HG02642 (cell line): ENCODE data around the gene ATXN7L2.

Experiments used
- ATAC-seq: cut with Tn5 transposase; IDR thresholded peaks from one replicate; pipeline ENCODE4 v1.9.1; 2021; ENCODE audit warnings: mild to moderate bottlenecking; ENCODE audit not compliant: unreplicated experiment, poor library complexity

ATXN7L2 gene

DNA sequence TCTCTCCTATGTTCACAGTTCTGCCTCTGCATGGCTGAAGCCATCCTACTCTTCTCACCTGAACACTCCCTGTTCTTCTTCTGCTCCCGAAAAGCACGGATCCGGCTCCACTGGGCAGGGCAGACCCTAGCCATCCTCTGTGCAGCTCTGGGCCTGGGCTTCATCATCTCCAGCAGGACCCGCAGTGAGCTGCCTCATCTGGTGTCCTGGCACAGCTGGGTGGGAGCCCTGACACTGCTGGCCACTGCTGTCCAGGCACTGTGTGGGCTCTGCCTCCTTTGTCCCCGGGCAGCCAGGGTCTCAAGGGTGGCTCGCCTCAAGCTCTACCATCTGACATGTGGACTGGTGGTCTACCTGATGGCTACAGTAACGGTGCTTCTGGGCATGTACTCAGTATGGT, 12.0 kb downstream of the ATXN7L2 start:
- no peak for ATAC-seq

DNA sequence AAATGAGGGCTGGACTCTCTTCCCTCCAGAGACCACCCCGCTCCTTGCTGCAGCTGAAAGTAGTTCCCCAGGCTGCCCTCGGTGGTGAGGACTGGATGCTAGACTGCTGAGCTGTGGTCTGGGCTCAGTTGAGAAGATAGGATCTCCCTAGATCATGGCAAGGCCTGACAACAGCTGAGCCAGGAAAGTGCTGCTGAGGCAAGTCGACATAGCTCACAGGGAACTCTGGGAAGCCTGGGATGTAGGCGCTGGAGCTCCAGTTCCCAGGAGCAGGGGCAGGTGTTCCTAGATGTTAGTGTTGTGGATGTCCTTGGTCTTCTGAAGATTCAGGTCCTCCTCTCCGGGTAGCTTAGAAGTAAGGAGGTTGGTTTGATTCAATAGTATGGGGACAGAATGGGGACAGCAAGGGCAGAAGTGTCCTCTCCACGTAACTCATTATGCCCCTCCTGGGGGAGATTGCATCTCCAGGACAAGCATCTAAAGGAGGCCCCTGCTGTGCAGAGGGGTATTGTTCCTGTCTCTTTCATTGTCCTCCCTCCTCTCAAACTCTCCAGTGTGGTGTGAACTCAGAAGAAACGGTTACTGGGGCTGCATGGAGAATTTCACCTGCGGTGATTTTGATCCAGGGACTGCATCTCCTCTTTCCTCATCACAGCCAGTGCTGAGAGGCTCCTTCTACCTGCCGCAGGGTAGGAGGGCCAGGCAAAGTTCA, 13.9 kb downstream of the ATXN7L2 start:
- no peak for ATAC-seq

DNA sequence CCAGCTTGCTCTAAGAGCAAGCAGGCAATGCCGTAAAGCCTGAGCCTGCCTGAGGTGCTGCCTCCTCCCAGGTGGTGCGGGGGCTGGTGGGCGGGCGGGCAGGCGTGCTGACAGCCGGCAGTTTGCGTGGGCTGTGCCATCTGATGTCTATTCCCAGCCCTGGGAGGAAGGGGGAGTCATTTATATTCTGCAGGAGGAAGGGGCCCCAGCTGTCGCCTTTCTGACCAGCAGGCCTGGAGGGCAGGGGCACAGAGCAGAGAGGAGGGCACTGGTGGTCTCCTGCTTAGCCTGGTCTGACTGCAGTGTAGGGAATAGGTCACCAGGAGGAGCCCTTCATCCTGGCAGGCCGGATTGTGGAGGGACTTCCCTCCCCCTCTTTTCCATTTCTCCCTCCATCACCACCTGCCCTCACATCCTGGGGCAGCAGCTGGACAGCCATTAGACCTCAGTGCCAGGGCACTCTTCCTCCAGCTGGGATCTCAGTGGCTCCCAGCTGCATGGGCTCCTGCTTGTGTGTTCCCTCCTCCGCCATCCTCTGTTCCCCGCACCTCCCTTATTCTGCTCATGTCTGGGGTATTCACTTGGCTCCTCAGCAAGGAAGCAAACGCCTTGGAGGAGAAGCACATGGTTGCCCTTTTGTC, 14.6 kb downstream of the ATXN7L2 start:
- no peak for ATAC-seq

DNA sequence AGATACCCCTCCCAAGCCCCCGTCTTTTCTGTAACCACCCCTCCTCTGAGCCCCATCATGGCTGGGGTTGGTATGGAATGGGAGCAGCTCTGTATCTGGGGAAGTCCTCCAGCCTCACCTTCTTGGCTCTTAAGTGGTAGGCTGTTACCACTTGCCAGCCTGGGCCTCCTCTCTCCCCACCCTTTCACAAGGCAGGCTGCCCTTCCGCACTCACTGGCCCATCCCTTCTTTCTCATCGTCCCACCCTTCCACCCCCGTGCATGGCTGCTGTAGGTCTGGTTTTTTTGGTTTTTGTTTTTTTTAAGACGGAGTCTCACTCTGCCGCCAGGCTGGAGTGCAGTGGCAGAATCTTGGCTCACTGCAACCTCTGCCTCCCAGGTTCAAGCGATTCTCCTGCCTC, 15.4 kb downstream of the ATXN7L2 start:
- ATAC-seq = no peak

DNA sequence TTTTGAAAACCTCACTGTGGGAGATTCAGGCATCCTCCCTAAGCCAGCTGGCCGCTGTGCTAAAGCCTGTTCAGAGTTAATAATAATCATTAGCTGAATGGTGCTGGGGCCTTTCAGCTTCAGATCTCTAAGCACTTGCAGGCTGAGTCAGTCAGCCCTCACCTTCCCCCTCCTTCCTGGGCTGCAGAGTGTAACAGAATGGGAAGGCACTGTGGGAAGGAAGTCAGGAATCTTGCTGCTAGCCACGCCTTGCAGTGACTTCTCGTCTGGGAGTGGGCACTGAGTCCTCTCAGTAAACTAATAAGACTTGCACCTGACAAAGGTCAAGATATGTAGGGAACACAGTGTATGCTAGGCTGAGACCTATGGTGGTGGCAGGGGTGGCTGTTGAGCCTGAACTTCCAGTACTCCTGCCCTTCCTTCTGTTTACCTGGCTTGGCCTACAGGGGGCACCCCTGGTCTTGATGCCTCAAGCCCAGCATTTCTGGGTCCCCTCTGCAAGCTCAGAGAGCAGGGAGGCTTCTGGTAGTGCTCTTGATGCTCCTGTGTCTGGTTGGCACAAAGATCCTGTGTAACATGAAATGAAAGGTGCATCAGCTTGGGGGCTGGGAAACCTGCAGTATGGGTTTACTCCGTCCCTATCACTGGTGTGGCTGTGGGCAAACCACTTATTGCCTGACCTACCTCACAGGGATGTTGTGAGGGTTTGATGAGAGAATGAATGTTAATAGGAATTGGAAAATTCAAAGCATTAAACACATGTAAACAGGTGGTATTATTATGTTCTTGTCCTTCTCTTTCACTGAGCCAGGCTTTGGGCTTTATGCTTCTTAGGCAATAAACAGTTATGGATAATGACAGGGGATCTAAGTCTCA, 16.2 kb downstream of the ATXN7L2 start:
- ATAC-seq = no peak

DNA sequence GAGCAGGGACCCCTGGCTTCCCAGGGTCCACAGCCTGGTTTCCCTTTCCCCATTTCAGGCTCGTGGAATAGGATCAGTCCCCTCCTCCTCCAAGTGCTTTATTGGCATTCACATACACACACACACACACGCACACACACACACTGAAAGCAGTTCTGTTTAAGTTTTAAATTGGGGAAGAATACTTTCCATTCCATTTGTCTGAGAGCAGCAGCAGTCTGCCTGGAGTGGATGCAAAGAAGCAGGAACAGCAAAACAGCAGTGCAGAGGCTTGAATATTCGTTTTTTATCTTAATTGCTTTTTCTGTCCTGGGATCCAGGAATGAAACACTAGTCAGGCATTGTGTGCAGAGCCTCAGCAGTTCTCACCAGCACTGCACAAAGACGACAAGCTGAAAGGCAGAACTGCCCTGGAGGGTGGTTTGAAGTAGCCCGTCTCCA, 17.3 kb downstream of the ATXN7L2 start:
- ATAC-seq = no peak

DNA sequence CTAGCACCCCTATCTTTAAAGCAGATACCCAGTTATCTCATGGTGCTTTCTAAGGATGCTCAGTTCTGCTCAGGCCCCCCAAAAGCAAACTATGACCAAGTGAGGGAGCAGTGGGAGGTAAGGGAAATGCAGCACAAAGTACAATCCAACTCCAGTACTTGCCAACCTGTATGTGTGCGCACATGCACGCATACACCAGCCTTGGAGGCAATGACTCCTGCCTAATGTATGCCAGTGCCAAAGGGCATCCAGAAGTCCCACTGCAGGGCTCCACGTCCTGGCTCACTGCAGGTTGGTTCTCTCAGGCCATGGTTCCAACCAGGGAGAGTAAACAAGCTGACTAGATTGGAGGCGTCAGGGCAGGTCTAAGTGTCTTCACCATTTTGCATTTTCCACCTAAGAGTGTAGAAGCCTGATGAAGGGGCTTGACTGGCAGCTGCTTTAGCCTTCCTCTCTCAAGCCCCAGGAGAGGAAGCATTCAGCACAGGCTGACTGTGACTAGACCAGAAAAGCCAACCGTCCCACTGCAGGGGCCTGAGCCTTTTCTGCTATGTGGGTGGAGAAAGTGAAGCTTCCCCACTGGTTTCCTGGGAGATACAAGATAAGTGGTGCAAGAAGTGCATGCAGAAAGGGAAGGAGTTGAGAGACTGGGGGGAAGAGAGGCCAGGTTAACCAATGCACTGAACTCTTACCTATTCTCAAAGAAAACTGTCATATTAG, 18.1 kb downstream of the ATXN7L2 start:
- no peak for ATAC-seq

DNA sequence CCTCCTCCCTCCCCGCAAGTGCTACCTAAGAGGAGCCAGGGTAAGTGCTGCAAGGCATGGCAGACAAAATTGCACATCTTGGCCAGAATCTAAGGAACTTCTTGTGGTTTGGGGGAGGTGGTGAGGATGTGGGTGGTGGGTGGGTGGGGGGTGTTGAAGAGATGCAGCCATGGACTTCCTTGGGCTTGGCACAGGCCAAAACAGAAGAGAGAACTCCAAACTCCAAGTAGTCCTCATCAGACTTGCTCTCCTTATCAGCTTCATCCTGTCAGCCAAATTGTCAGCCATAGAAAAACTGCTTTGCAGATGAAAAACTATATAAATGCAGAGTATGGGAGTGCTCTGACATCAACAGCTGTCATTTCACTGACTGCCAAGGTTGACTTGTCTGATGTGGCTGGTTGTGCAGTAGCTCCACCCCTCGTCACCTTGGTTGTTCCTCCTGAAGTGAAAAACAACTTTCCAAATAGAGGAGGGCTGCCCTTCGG, 18.7 kb downstream of the ATXN7L2 start:
- no peak for ATAC-seq

DNA sequence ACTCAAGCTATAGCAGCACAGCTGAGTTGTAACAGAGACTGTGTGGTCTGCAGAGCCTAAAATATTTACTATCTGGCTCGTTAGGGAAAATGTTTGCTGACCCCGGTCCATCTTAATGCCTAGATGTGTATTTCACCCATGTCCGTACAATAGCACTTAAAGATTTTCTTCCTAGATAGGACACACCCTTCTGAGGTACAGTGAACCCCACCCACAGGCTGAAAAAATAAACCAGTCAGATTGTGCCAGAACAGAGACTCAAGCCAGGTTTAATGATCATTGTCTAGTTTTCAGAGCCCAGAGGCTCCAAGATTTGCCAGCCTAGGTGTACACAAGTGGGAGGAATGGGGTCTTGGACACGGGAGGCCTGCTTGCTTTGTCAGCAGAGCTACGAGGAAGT, 20.2 kb downstream of the ATXN7L2 start:
- ATAC-seq = no peak

DNA sequence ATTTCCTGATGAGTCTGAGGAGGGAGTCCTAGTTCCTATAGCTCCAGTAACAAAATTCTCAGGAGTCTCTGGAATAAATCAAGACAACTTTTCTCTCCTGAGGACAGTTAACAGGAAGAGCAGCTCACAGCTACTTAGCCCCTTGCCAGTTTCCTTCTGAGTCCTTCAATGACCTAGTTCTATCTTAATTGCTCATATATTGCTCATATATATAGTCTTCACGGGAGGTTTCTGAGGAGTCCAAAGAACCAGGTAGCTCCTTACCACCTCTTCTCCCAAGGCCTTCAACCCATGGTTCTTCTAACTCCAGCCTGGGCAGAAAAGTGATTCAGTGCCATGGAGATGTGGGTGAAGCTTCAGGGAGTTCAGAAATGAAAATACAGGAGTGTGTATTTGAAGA, 21.3 kb downstream of the ATXN7L2 start:
- no peak for ATAC-seq

DNA sequence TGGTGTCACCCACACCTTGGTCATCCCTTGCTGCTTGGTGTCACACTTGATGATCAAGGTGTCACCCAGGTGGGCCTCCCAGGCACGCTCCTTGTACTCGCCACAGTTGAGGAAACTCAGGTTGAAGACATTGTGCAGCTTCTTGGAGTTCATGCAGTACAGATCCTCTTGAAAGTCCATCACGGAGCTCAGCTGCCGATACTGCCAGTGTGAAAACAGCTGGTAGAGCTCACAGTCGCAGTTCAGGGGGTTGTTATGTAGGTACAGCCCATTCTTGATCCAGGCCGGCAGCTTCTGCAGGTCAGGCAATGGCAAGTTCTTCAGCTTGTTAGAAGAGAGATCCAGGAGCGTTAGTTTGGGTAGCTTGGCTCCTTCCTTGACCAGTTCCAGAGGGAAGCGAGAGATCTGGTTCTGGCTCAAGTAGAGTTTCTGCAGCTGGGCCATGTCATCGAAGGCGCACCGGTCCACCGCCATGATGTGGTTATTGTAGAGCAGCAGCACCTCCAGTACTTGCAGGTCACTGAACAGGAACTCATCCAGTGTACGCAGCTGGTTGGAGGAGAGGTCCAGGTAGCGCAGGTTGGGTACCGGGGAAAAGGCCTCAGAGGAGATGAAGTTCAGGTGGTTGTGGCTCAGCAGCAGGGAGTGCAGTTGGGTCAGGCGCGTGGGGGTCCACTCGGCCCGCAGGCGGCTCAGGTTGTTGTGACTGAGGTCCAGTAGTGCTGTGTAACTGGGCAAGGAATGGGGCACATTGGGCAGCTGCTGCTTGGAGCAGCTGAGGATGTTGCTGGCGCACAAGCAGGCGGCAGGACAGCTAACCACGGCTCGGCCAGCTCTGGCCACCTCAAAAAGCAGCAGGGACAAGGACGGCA, 24.5 kb downstream of the ATXN7L2 start:
- no peak for ATAC-seq

DNA sequence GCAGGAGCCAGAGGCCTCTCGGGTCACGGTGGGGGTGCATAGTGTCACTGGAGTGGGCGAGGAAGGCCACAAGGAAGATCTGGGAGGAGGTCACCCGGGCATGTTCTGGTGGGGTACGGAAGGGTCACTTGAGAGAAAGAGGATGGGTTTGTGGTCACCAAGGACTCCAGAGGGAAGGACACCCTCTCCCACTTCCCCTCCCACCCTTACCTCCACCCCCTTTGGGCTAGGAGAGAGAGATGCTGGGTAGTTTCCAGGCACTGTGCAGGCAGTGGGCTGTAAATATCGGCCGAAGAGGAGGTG, 25.1 kb downstream of the ATXN7L2 start:
- ATAC-seq = no peak

DNA sequence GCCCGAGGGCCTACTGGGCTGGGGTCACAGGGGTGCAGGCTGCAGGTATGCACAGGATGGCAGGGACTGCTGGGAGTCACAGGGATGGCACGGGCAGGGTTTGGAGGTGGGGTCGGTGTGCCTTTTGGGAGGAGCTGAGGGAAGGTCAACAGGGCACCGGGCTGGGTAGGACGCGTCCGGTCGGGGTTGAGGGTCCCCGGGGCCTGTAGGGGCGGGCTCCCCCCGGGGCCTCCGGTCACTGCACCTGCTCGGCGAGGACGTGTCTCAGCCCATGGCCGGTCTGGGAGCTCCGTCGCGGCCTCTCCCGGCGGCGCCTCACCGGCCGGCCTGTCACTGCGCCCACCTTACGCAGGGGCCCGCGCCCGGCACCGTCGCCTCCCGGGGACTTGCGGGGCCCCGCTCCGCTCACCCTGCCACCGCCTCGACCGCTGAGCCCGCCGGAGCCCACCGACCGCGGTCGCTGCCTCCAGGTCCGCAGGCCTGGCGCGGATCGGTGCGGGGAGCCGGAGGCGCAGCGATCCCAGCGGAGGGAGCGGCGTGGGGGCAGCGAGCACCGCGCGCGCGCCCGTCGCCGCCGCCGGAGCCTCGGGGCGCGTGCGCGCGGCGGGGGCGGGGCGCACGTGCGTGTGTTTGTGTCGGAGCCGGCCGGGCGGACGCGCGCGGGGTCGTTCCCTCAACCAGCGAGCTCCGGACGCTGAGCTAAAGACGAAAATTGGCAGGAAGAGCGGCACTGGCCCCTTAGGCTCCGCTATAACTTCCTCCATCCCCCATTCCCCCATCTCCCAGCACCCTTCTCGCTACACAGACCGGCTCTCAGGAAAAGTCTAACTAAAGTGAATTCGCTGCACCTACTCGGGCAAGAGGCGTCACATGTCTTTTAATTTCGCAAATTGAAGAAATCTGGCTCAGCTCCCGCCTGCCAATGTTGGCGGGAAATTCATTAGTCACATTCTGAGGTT, 25.8 kb downstream of the ATXN7L2 start, which contains the start of gene AMIGO1:
AMIGO1 (minus strand) TSS at position 552 of the 959 bp plus-strand sequence. CDS start 815 bp downstream, outside the sequence.
- ATAC-seq = peak; percentile 59

DNA sequence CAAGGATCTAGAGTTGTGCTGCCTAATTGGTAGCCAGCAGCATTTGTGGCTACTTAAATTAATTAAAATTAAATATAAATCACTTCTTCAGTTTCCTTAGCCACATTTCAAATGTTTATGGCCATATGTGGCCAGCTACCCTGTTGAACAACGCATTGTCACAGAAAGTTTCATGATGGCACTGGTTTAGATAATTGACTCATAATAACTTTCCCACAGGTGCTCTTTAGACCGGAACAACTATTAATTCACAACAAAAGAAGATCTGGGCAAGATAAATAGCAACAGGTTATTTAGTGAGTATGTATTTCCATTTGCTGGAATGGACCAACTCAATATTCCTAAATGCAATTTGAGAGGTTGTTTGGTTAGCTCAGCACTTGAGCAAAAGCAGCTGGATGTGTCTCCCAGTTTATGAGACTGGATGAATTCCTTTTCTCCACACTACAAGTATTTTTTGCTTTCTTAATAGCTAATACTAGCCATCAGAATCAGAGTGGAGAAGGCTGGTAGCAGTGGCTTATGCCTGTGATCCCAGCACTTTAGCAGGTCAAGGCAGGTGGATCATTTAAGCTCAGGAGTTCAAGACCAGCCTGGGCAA, 29.5 kb downstream of the ATXN7L2 start:
- ATAC-seq = no peak

DNA sequence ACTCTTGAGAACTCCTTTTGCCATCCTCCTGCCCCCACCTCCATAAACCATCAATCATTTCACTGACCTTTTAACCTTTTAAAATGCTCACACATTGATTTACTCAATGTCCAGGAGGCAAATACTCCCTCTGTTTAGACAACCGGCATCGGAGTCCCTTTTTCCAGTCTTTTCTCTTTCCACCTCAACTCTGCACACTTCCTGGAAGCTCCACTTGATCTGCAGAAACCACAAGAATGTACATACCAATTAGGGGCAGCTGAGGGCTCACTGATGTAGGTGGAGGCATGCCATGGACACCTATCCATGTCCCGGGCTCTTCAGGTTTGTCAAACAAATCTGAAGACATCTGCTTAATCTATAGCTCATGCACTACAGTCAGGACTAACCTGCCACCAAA, 31.1 kb downstream of the ATXN7L2 start:
- no peak for ATAC-seq

DNA sequence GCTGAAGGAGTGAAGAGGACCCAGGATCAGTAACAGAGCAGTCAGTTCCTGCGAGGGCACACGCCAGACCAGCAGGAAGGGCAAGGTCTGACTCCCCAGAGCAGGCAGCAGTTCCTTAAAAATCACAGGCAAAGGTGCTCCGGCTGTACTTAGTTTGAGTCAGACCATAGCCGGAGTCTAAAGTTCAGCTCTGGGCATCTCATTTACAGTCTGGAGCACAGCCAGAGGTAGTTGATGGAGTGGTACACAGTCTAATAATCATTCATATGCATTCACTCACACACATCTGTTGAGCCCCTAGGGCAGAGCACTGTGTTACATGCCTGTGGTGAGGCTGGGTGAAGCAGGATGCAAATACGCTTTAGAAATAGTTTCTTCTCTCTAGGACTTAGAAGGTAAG, 33.2 kb downstream of the ATXN7L2 start:
- no peak for ATAC-seq

DNA sequence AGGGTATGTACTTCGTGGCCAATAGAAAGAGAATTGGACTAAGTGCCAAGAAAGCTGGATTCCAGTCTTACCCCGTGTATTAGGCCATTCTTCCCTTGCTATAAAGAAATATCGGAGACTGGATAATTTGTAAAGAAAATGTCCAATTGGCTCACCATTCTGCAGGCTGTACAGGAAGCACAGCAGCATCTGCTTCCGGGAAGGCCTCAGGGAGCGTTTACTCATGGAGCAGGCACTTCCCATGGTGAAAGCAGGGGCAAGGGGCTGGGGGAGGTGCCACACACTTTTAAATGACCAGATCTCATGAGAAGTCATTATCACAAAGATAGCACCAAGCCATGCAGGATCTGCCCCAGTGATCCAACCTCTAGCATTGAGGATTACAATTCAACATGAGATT, 33.6 kb downstream of the ATXN7L2 start:
- no peak for ATAC-seq
